ENCODE data around the gene LHFPL2. TPM values are rescaled to one million over a fixed set of nuclear protein-coding genes. Genes with fewer than 3 reads are reported as not detected.
"Not testable (repeated sequence)": the region's sequence is repeated elsewhere in the genome, so short reads cannot be mapped to it uniquely, and the experiment has no call there.

LHFPL2 gene
- total RNA-seq, 1 donor from 2014 or later, result 14.4 TPM

- TF ChIP-seq, protein P1, sequence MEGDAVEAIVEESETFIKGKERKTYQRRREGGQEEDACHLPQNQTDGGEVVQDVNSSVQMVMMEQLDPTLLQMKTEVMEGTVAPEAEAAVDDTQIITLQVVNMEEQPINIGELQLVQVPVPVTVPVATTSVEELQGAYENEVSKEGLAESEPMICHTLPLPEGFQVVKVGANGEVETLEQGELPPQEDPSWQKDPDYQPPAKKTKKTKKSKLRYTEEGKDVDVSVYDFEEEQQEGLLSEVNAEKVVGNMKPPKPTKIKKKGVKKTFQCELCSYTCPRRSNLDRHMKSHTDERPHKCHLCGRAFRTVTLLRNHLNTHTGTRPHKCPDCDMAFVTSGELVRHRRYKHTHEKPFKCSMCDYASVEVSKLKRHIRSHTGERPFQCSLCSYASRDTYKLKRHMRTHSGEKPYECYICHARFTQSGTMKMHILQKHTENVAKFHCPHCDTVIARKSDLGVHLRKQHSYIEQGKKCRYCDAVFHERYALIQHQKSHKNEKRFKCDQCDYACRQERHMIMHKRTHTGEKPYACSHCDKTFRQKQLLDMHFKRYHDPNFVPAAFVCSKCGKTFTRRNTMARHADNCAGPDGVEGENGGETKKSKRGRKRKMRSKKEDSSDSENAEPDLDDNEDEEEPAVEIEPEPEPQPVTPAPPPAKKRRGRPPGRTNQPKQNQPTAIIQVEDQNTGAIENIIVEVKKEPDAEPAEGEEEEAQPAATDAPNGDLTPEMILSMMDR (conservative IDR thresholded peaks at IDR 0.05; ENCODE audit: low read depth, low read length), result no peak
- no peak overlapping the region for H3K4me3 ChIP-seq (ENCODE audit: low read depth, low read length)
- no peak for DNase-seq (ENCODE audit: low read depth)
Measured at GRCh38 chr5:78671609-78672008, 23.0 kb upstream of the LHFPL2 start.

DNA sequence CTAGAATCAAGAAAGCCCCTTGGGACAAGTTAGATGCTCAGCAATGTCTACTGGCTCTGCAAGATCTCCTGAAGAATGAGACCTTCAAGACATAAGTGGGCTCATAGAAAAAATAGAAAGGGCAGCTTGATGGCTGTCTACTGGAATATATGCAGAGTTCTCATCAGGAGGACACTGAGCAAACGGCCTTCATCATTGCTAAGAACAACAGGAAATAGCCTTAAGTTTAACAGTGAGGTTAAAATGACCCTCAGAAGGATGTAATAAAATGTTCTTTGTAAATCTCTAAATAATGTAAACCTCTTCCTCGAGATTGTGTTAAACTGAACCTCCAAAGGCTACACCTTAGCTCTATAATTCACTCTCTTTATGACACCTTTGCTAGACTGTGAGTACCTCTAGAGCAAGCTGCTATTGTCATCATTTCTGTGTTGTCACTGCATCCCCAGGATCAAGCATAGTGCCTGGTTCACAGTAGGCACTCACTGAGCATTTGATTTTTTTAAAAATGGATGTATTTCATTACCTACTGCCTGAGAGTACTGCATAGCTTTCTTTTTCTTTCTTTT lies 22.2 kb upstream of the LHFPL2 start:
- H3K4me3 ChIP-seq (ENCODE audit: low read depth, low read length), result no peak overlapping the region
- TF ChIP-seq, protein P1 (conservative IDR thresholded peaks at IDR 0.05; ENCODE audit: low read depth, low read length), result no peak
- DNase-seq (ENCODE audit: low read depth), result no peak

- no peak overlapping the region for H3K4me3 ChIP-seq (ENCODE audit: low read depth, low read length)
- TF ChIP-seq, protein P1 (conservative IDR thresholded peaks at IDR 0.05; ENCODE audit: low read depth, low read length), result no peak
- DNase-seq (ENCODE audit: low read depth), result no peak
Measured at GRCh38 chr5:78669331-78669730, 20.8 kb upstream of the LHFPL2 start.

DNA sequence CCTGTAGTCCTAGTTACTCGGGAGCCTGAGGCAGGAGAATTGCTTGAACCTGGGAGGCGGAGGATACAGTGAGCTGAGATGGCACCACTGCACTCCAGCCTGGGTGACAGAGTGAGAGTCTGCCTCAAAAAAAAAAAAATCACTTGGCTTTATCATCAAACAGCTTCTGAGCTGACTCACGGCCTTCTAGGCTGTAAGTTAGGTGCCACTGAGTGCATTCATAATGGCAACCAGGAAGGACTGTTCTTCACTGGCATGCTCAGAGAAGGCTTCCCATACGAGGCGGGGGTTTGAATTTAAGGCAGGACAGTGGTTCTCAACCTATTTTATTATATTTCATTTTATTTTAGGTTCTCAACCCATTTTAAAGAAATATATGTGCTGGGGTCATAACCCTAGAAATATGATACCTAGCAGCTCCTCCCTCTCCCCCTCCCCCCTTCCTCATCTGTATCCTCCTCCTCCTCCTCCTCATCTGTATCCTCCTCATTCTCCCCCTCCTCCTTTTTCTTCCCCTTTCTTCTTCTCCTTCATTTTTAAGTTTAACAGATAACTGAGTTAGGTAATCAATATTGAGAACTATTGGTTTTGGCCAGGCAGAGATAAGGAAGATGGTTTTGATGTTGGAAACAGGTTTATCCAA lies 19.0 kb upstream of the LHFPL2 start:
- H3K4me3 ChIP-seq (ENCODE audit: low read depth, low read length), result no peak overlapping the region
- TF ChIP-seq, protein P1 (conservative IDR thresholded peaks at IDR 0.05; ENCODE audit: low read depth, low read length), result no peak
- no peak for DNase-seq (ENCODE audit: low read depth)

- not testable (repeated sequence) for DNase-seq (ENCODE audit: low read depth); H3K4me3 ChIP-seq (ENCODE audit: low read depth, low read length)
Measured at GRCh38 chr5:78666975-78667374, 18.4 kb upstream of the LHFPL2 start.

GRCh38 chr5:78666041-78666444 lies 17.5 kb upstream of the LHFPL2 start:
- TF ChIP-seq, protein P1 (conservative IDR thresholded peaks at IDR 0.05; ENCODE audit: low read depth, low read length), result no peak
- DNase-seq (ENCODE audit: low read depth), result no peak
- H3K4me3 ChIP-seq (ENCODE audit: low read depth, low read length), result no peak overlapping the region

GRCh38 chr5:78665534-78665933 lies 17.0 kb upstream of the LHFPL2 start:
- DNase-seq (ENCODE audit: low read depth), result no peak
- TF ChIP-seq, protein P1 (conservative IDR thresholded peaks at IDR 0.05; ENCODE audit: low read depth, low read length), result no peak
- H3K4me3 ChIP-seq (ENCODE audit: low read depth, low read length), result no peak overlapping the region

Data from epithelial cell of proximal tubule (primary cell).